Esophagus muscularis mucosa (tissue), 4 donors: Measurements from ENCODE around the gene FAM13A.

ENCODE experiments used
- EP300 ChIP-seq: sonication (generic); formaldehyde crosslinking; IDR thresholded peaks from one replicate; pipeline ENCODE4 v1.6.1; 2017; ENCODE audit warnings: antibody characterized with exemption
- POLR2A ChIP-seq: fragments of 450-650 bp; IDR thresholded peaks from one replicate; pipeline ENCODE4 v1.6.1; 2017; ENCODE audit warnings: antibody characterized with exemption, moderate library complexity, mild to moderate bottlenecking, low read depth
- POLR2AphosphoS5 ChIP-seq, 2 donors: sonication (generic); formaldehyde crosslinking; IDR thresholded peaks; one replicate each; pipeline ENCODE4 v1.6.1; 2017; ENCODE audit warnings: antibody characterized with exemption in 2 of 2
- TF ChIP-seq, protein P1 (sequence below), 3 experiments: fragments of 200-600 bp in 2 of 3; fragments of 450-650 bp in 1 of 3; sonication (generic) in 2 of 3; IDR thresholded peaks; one replicate each; pipeline ENCODE4 v1.5.1; 2017 to 2019; ENCODE audit warnings: antibody characterized with exemption in 3 of 3, mild to moderate bottlenecking in 2 of 3, moderate library complexity in 1 of 3

GRCh38 chr4:88814043-88814617 lies 242.9 kb downstream of the FAM13A start:
- TF ChIP-seq, protein P1, sequence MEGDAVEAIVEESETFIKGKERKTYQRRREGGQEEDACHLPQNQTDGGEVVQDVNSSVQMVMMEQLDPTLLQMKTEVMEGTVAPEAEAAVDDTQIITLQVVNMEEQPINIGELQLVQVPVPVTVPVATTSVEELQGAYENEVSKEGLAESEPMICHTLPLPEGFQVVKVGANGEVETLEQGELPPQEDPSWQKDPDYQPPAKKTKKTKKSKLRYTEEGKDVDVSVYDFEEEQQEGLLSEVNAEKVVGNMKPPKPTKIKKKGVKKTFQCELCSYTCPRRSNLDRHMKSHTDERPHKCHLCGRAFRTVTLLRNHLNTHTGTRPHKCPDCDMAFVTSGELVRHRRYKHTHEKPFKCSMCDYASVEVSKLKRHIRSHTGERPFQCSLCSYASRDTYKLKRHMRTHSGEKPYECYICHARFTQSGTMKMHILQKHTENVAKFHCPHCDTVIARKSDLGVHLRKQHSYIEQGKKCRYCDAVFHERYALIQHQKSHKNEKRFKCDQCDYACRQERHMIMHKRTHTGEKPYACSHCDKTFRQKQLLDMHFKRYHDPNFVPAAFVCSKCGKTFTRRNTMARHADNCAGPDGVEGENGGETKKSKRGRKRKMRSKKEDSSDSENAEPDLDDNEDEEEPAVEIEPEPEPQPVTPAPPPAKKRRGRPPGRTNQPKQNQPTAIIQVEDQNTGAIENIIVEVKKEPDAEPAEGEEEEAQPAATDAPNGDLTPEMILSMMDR (IDR thresholded peaks at IDR 0.05): no peak
- TF ChIP-seq EP300: no peak
- TF ChIP-seq POLR2A: no peak
- no peak for TF ChIP-seq POLR2AphosphoS5 (IDR thresholded peaks at IDR 0.05)
